GM21447 (cell line): ENCODE measurements around the gene SLA2.
"Not testable (repeated sequence)": the region's sequence is repeated elsewhere in the genome, so short reads cannot be mapped to it uniquely, and the experiment has no call there.

Experiments used
- ATAC-seq: cut with Tn5 transposase; IDR thresholded peaks from one replicate; pipeline ENCODE4 v1.9.1; 2021; ENCODE audit not compliant: unreplicated experiment

SLA2 gene

GRCh38 chr20:36576081-36576445, 69.9 kb downstream of the SLA2 start:
- no peak for ATAC-seq

GRCh38 chr20:36574366-36575135, 71.4 kb downstream of the SLA2 start:
- ATAC-seq, result no peak

- ATAC-seq, result no peak
These were observed 72.1 kb downstream of the SLA2 start for GRCh38 chr20:36573798-36574365.

GRCh38 chr20:36573103-36573797, 72.7 kb downstream of the SLA2 start, which contains the start of gene TGIF2:
Gene TGIF2 (plus strand): TSS chr20:36573597. CDS start chr20:36578775, 5,178 bp downstream.
- peak; percentile 63 for ATAC-seq

GRCh38 chr20:36572701-36573102, 73.3 kb downstream of the SLA2 start:
- peak; percentile 12 for ATAC-seq

- ATAC-seq, result no peak
These were observed 74.2 kb downstream of the SLA2 start for GRCh38 chr20:36571564-36572504.

- no peak for ATAC-seq
These were observed 76.1 kb downstream of the SLA2 start for GRCh38 chr20:36569847-36570429.

- no peak for ATAC-seq
These were observed 80.5 kb downstream of the SLA2 start for GRCh38 chr20:36565520-36565919.

GRCh38 chr20:36564726-36565121, 81.3 kb downstream of the SLA2 start:
- ATAC-seq, result not testable (repeated sequence)

- ATAC-seq, result not testable (repeated sequence)
These were observed 81.8 kb downstream of the SLA2 start for GRCh38 chr20:36564078-36564725.

- no peak for ATAC-seq
These were observed 82.6 kb downstream of the SLA2 start for GRCh38 chr20:36563374-36563773.

- no peak for ATAC-seq
These were observed 83.3 kb downstream of the SLA2 start for GRCh38 chr20:36562724-36563123.
